OCI-LY3 (cell line): ENCODE measurements around the gene SPAG8.

Experiments used
- CTCF ChIP-seq: fragments of 200-600, 300-600 bp; sonication (generic); IDR thresholded peaks from 2 replicates; pipeline ENCODE4 v1.5.1; 2014; ENCODE audit warnings: antibody characterized with exemption, low read length, low read depth
- EZH2phosphoT487 ChIP-seq: fragments of 200-600 bp; shearing (Covaris generic); IDR thresholded peaks from 2 replicates; pipeline ENCODE4 v1.6.1; 2018; ENCODE audit warnings: antibody characterized with exemption, mixed run types, low read depth

DNA sequence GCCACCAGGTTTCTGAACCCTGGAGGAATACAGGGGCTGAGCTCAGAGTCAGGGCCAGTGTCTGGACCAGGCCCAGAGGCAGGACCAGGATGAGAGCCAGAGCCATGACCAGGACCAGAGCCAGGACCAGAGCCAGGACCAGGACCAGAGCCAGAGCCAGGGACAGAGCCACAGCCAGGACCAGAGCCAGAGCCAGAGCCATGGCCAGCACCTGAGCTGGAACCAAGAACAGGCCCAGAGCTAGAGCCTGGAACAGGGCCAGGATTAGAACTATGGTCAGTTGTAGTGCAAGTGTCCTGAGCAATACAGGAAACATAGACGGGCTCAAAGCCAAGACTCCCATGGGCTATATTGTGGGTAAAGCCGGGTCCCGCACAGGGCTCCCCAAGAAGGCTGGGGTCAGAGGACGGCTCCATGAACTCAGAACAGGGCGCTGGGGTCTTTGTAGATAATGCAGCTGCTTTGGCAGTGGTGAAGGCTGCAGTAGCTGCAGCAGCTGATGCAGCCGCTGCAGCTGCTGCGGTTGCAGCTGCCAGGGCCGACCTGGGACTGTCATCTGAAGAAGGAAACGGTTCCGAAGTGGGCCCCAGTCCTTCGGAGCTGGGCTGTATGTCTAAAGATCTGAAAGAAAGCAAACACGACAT, 559 bp downstream of the SPAG8 start:
- TF ChIP-seq CTCF, result no peak
- TF ChIP-seq EZH2phosphoT487, result no peak
